Activated CD4-positive, alpha-beta T cell treated with anti-CD3 and anti-CD28 coated beads for 36 hours (primary cell): ENCODE data around the gene MSI2. TPM values are rescaled to one million over a fixed set of nuclear protein-coding genes. Genes with fewer than 3 reads are reported as not detected.

Experiments used
- total RNA-seq, 2 experiments: library from RNA; stranded (reverse); gene quantifications; one replicate each; pipeline ENCODE4 v1.2.3, GENCODE V29; 2021

MSI2 gene
- total RNA-seq, 2 experiments from 2014 or later: 55.3 to 57.2 TPM

Other genes starting within 250 kb of the MSI2 start
- gene AKAP1, start 171.3 kb upstream of the MSI2 start, total RNA-seq: 10 to 100 TPM; 27.0 to 29.8 TPM